H1 (cell line): ENCODE results near the gene CFAP20. TPM values are rescaled to one million over a fixed set of nuclear protein-coding genes. Genes with fewer than 3 reads are reported as not detected.

Experiments used
- CTCF ChIA-PET: fragments of 300-600 bp; sonication (Branson Sonifier 250); formaldehyde crosslinking; loops from one replicate; lab custom pipeline; 2021; ENCODE audit not compliant: partially characterized antibody; lab: Charles Lee
- POLR2A ChIA-PET: fragments of 300-600 bp; sonication (Branson Sonifier 250); formaldehyde crosslinking; loops from one replicate; lab custom pipeline; 2021; ENCODE audit warnings: inconsistent platforms; ENCODE audit not compliant: partially characterized antibody; lab: Charles Lee
- DNase-seq, 2 experiments: peaks; one replicate each; pipeline versions ENCODE4 v3.0.0 to v3.0.0-alpha.2; 2010 to 2022; ENCODE audit warnings: low spot score in 2 of 2, low read depth in 1 of 2, mixed read lengths in 1 of 2
- FAIRE-seq: peaks from 2 replicates; lab custom pipeline; 2011; peaks lifted over from hg19 to GRCh38; lab: Jason Lieb, UNC
- H2AFZ ChIP-seq: 2 replicates; pipeline ENCODE4 v1.8.1; 2012; ENCODE audit warnings: low read length, inconsistent platforms
- H2AK5ac ChIP-seq: 2 replicates; pipeline ENCODE4 v1.6.1; 2013; ENCODE audit warnings: low read depth, low read length
- H2BK120ac ChIP-seq: replicated peaks from 2 replicates; pipeline ENCODE3; 2013; ENCODE audit warnings: low read depth, low read length, inconsistent platforms
- H2BK12ac ChIP-seq: 2 replicates; pipeline ENCODE4 v1.6.1; 2013; ENCODE audit warnings: low read depth, low read length
- H2BK15ac ChIP-seq: 2 replicates; pipeline ENCODE4 v1.6.1; 2013; ENCODE audit warnings: low read length
- H2BK20ac ChIP-seq: 2 replicates; pipeline ENCODE4 v1.6.1; 2013; ENCODE audit warnings: low read length
- H2BK5ac ChIP-seq: 2 replicates; pipeline ENCODE4 v1.6.1; 2013; ENCODE audit warnings: low read depth, low read length
- H3K14ac ChIP-seq: 2 replicates; pipeline ENCODE4 v1.6.1; 2013; ENCODE audit warnings: inconsistent platforms; ENCODE audit not compliant: insufficient read length
- H3K18ac ChIP-seq: 2 replicates; pipeline ENCODE4 v1.6.1; 2013; ENCODE audit warnings: low read length; ENCODE audit errors: extremely low read depth
- H3K23ac ChIP-seq: 2 replicates; pipeline ENCODE4 v1.6.1; 2013; ENCODE audit warnings: inconsistent platforms; ENCODE audit not compliant: insufficient read length
- H3K23me2 ChIP-seq: 2 replicates; pipeline ENCODE4 v1.6.1; 2013; ENCODE audit warnings: low read depth, low read length
- H3K27ac ChIP-seq: 2 replicates; pipeline ENCODE4 v1.6.1; 2011; ENCODE audit warnings: low read depth, low read length, inconsistent platforms
- H3K27me3 ChIP-seq, 4 experiments: replicated peaks in 1 of 4; 1 replicate in 1 of 4; 2 replicates in 3 of 4; pipeline versions ENCODE4 v1.6.1 to v1.8.1; 2011 to 2013; ENCODE audit warnings: low read length in 3 of 4, mild to moderate bottlenecking in 3 of 4, inconsistent platforms in 2 of 4, mixed read lengths in 2 of 4, moderate library complexity in 1 of 4; ENCODE audit not compliant: control insufficient read depth in 3 of 4, insufficient read depth in 3 of 4; ENCODE audit errors: extremely low read depth in 1 of 4
- H3K36me3 ChIP-seq, 4 experiments: 2 replicates each; pipeline versions ENCODE4 v1.6.1 to v1.8.1; 2011 to 2013; ENCODE audit warnings: mild to moderate bottlenecking in 4 of 4, low read length in 3 of 4, moderate library complexity in 2 of 4, control low read depth in 1 of 4, inconsistent platforms in 1 of 4; ENCODE audit not compliant: insufficient read depth in 4 of 4, control insufficient read depth in 2 of 4
- H3K4ac ChIP-seq: replicated peaks from 2 replicates; pipeline ENCODE3; 2013; ENCODE audit warnings: low read length, low read depth, mixed read lengths, inconsistent platforms; ENCODE audit not compliant: insufficient read length
- H3K4me1 ChIP-seq, 4 experiments: replicated peaks in 1 of 4; 1 replicate in 1 of 4; 2 replicates in 3 of 4; pipeline versions ENCODE4 v1.6.1 to v1.8.1; 2011 to 2013; ENCODE audit warnings: low read length in 3 of 4, inconsistent platforms in 2 of 4, mixed read lengths in 1 of 4; ENCODE audit not compliant: insufficient read depth in 4 of 4, control insufficient read depth in 3 of 4
- H3K4me2 ChIP-seq, 2 experiments: 2 replicates each; pipeline versions ENCODE4 v1.6.1 to v1.8.1; 2011 to 2013; ENCODE audit warnings: low read depth in 2 of 2, low read length in 2 of 2, control low read depth in 1 of 2, inconsistent platforms in 1 of 2, mild to moderate bottlenecking in 1 of 2; ENCODE audit not compliant: insufficient read depth in 1 of 2
- H3K4me3 ChIP-seq, 4 experiments: fragments of 200-600, 300-600 bp in 1 of 4; sonication (generic), shearing (Covaris generic), sonication (Bioruptor Twin) in 1 of 4; 2 replicates each; pipeline versions ENCODE4 v1.5.1 to v1.8.1; 2011 to 2016; ENCODE audit warnings: low read length in 4 of 4, low read depth in 3 of 4, control low read depth in 2 of 4, inconsistent platforms in 2 of 4, mild to moderate bottlenecking in 2 of 4, mixed read lengths in 1 of 4, moderate library complexity in 1 of 4; ENCODE audit not compliant: insufficient read depth in 2 of 4; ENCODE audit errors: extremely low read depth in 1 of 4
- H3K56ac ChIP-seq: replicated peaks from 2 replicates; pipeline ENCODE3; 2013; ENCODE audit warnings: low read depth, mild to moderate bottlenecking, mixed read lengths, low read length, inconsistent platforms; ENCODE audit not compliant: insufficient read length
- H3K79me1 ChIP-seq: 2 replicates; pipeline ENCODE4 v1.6.1; 2013; ENCODE audit warnings: low read depth, low read length, control low read depth
- H3K79me2 ChIP-seq, 2 experiments: 2 replicates each; pipeline versions ENCODE4 v1.6.1 to v1.8.1; 2012 to 2013; ENCODE audit warnings: low read length in 2 of 2, mild to moderate bottlenecking in 2 of 2, inconsistent platforms in 1 of 2; ENCODE audit not compliant: insufficient read depth in 2 of 2, control insufficient read depth in 1 of 2
- H3K9ac ChIP-seq, 4 experiments: replicated peaks in 1 of 4; 1 replicate in 1 of 4; 2 replicates in 3 of 4; pipeline versions ENCODE4 v1.6.1 to v1.8.1; 2011 to 2013; ENCODE audit warnings: low read depth in 3 of 4, low read length in 3 of 4, control low read depth in 2 of 4, mild to moderate bottlenecking in 2 of 4, moderate library complexity in 2 of 4, inconsistent platforms in 1 of 4; ENCODE audit errors: extremely low read depth in 1 of 4
- H3K9me3 ChIP-seq, 2 experiments: 2 replicates each; pipeline versions ENCODE4 v1.6.1 to v1.8.1; 2012 to 2013; ENCODE audit warnings: mild to moderate bottlenecking in 2 of 2, moderate library complexity in 2 of 2, control low read depth in 1 of 2, inconsistent platforms in 1 of 2, low read depth in 1 of 2, low read length in 1 of 2, mixed read lengths in 1 of 2; ENCODE audit not compliant: insufficient read depth in 2 of 2
- H4K20me1 ChIP-seq, 2 experiments: replicated peaks in 1 of 2; 2 replicates each; pipeline versions ENCODE3 to v1.8.1; 2011 to 2013; ENCODE audit warnings: inconsistent platforms in 2 of 2, low read length in 2 of 2, mild to moderate bottlenecking in 1 of 2; ENCODE audit not compliant: insufficient read depth in 2 of 2, control insufficient read depth in 1 of 2
- H4K5ac ChIP-seq: 2 replicates; pipeline ENCODE4 v1.6.1; 2013; ENCODE audit warnings: low read length, low read depth, mixed read lengths, inconsistent platforms; ENCODE audit not compliant: insufficient read length
- H4K8ac ChIP-seq: 2 replicates; pipeline ENCODE4 v1.8.0; 2013; ENCODE audit warnings: mild to moderate bottlenecking, moderate library complexity, low read length, inconsistent platforms; ENCODE audit not compliant: insufficient read depth; ENCODE audit errors: extremely low read depth
- H4K91ac ChIP-seq: replicated peaks from 2 replicates; pipeline ENCODE3; 2013; ENCODE audit warnings: low read length, mixed read lengths, inconsistent platforms; ENCODE audit not compliant: insufficient read length
- ASH2L ChIP-seq: fragments of 200-600, 300-600 bp; sonication (generic); IDR thresholded peaks from one replicate; pipeline ENCODE4 v1.7.1; 2017; ENCODE audit warnings: low read length
- CBX5 ChIP-seq: fragments of 300-800, 300-1000 bp; sonication (generic); IDR thresholded peaks from 2 replicates; pipeline ENCODE4 v1.7.1; 2016; ENCODE audit warnings: antibody characterized with exemption, low read length, low read depth
- HDAC6 ChIP-seq: IDR thresholded peaks from one replicate; pipeline ENCODE4 v1.7.1; 2012; ENCODE audit warnings: low read depth, mild to moderate bottlenecking, inconsistent platforms, low read length, moderate library complexity
- NANOG ChIP-seq: IDR thresholded peaks from 2 replicates; pipeline ENCODE4 v1.6.1; 2011; ENCODE audit warnings: low read length, low read depth, mild to moderate bottlenecking, inconsistent platforms; ENCODE audit not compliant: insufficient read depth, poor library complexity, severe bottlenecking
- PHF8 ChIP-seq: fragments of 200-600 bp; sonication (generic); conservative IDR thresholded peaks from 2 replicates; pipeline ENCODE4 v1.7.1; 2012; ENCODE audit warnings: low read depth, mild to moderate bottlenecking, inconsistent platforms, low read length, moderate library complexity
- RAD21 ChIP-seq, 2 experiments: IDR thresholded peaks in 1 of 2; conservative IDR thresholded peaks in 1 of 2; 2 replicates each; pipeline ENCODE4 v1.6.1; 2011; ENCODE audit warnings: low read depth in 2 of 2, low read length in 2 of 2, improper control_type of control experiment in 1 of 2, inconsistent platforms in 1 of 2, mild to moderate bottlenecking in 1 of 2, moderate library complexity in 1 of 2
- SIN3A ChIP-seq, 2 experiments: IDR thresholded peaks in 1 of 2; conservative IDR thresholded peaks in 1 of 2; 2 replicates each; pipeline ENCODE4 v1.6.1; 2011 to 2012; ENCODE audit warnings: low read length in 2 of 2, improper control_type of control experiment in 1 of 2, low read depth in 1 of 2, mild to moderate bottlenecking in 1 of 2
- SUZ12 ChIP-seq: fragments of 200-600 bp; sonication (generic); IDR thresholded peaks from 2 replicates; pipeline ENCODE4 v1.6.1; 2012; ENCODE audit warnings: mild to moderate bottlenecking, inconsistent platforms, low read length, moderate library complexity, mixed read lengths
- YY1 ChIP-seq: IDR thresholded peaks from 2 replicates; pipeline ENCODE4 v1.6.1; 2011; ENCODE audit warnings: low read depth, mild to moderate bottlenecking, low read length
- WGBS, 2 experiments: shearing (Covaris generic) in 1 of 2; methylation state at CpG; one replicate each; pipeline versions ENCODE4 v1.1.6 to v1.1.7; 2013 to 2015; ENCODE audit warnings: low lambda C conversion rate in 2 of 2, mixed read lengths in 2 of 2, inconsistent platforms in 1 of 2, low coverage in 1 of 2, missing lambda C conversion rate in 1 of 2; ENCODE audit not compliant: insufficient replicate concordance in 2 of 2, insufficient coverage in 1 of 2, insufficient read length in 1 of 2; ENCODE audit errors: extremely low coverage in 1 of 2, missing lambda C conversion rate in 1 of 2; 5-methylcytosine and 5-hydroxymethylcytosine counted together
- polyA plus RNA-seq, 7 experiments: library from polyadenylated mRNA; depleted of rRNA in 3 of 7; stranded (reverse) in 5 of 7; unstranded in 2 of 7; fragments of >200 nt in 5 of 7; fragments of 200-250 nt in 2 of 7; gene quantifications; 1 replicate in 5 of 7; 2 replicates in 1 of 7; 4 replicates in 1 of 7; pipeline versions ENCODE4 v1.2.1 to v1.2.3, GENCODE V29; 2011 to 2013; ENCODE audit warnings: missing spikeins in 2 of 7, mixed read lengths in 2 of 7
- total RNA-seq: library from RNA; stranded (reverse); fragmentation: NEBNext Ultra II Directional; extraction: Animal tissue kit (Norgen Biotek cat#: 25700); gene quantifications from 2 replicates; pipeline ENCODE4 v1.2.1, GENCODE V29; 2021
- TF ChIP-seq, protein P1 (sequence below): IDR thresholded peaks from 2 replicates; pipeline ENCODE4 v1.6.1; 2011; ENCODE audit warnings: low read depth, mild to moderate bottlenecking, low read length; ENCODE audit not compliant: insufficient read depth
- TF ChIP-seq, protein P2 (sequence below): IDR thresholded peaks from 2 replicates; pipeline ENCODE4 v1.6.1; 2012; ENCODE audit warnings: inconsistent platforms

CFAP20 gene
- total and polyA plus RNA-seq, 2 of the 8 experiments (the other 6 are each of a cell fraction or from before 2014, with no cell fraction given): 45.6 to 65.4 TPM

DNA sequence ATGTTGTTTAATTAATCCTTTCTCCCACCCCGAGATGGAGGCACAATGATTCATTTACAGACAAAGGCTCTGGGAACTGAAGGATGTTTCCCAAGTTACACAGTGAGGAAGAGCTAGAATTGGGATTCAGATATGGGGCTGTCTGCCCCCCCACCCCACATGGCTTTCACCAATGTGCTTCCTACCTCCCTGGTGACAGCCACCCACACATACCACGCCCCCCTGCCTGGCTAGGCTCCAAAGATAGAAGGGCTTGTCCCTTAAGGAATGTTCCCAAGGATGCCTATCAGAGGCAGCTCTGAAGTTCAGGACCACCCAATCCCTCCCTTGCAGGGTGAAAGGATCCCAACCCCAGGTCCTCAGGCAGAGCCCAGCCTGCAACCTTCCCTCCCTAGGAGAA, 32.9 kb downstream of the CFAP20 start:
- no peaks in the 10 kb centered on the region for H3K23me2 ChIP-seq
- H3K4me3 ChIP-seq: no peak overlapping the region
- no peak overlapping the region for H3K56ac ChIP-seq
- H3K14ac ChIP-seq: no peak overlapping the region
- H2BK15ac ChIP-seq: no peak overlapping the region
- no peak overlapping the region for H2BK5ac ChIP-seq
- no peaks in the 10 kb centered on the region for H3K36me3 ChIP-seq
- no peak overlapping the region for H3K9ac ChIP-seq
- 84% methylated on average over 2 of the region's 2 CpGs; no CpG with 5 or more reads in 1 of the 2 experiments for WGBS, 2 experiments
- no peaks in the 10 kb centered on the region for H3K27me3 ChIP-seq
- H4K5ac ChIP-seq: no peak overlapping the region
- H3K79me1 ChIP-seq: no peaks in the 10 kb centered on the region
- peaks cover 0 to 6% (median under 1%) of the 10 kb centered on the region in 4 experiments; a peak in 5 of 7 replicates for H3K4me1 ChIP-seq
- H2AFZ ChIP-seq: no peak overlapping the region
- peak overlapping the region; percentile 39; the same call in 1 of the 2 replicates for H2BK12ac ChIP-seq
- DNase-seq: no peak
- no peaks in the 10 kb centered on the region for H4K20me1 ChIP-seq
- no peak overlapping the region; the same call in 1 of the 2 replicates for H4K8ac ChIP-seq
- H3K4ac ChIP-seq: no peak overlapping the region
- H3K4me2 ChIP-seq: no peak overlapping the region
- H2BK120ac ChIP-seq: no peak overlapping the region
- no peak overlapping the region for H2AK5ac ChIP-seq
- no peaks in the 10 kb centered on the region for H3K9me3 ChIP-seq
- FAIRE-seq: no peak
- no peak overlapping the region for H3K27ac ChIP-seq
- ChIA-PET CTCF (interaction anchor here (0.7 to 18.9 kb wide), 24 partner anchors 8 to 339 kb away, joined by 3 to 235 read pairs (median 7); no protein-coding TSS in a partner anchor), POLR2A (interaction anchor here (1.2 to 1.8 kb wide), 4 partner anchors 14 to 47 kb away, joined by 3 to 5 read pairs (median 4); partner anchors contain the start of gene CFAP20)
- peak overlapping the region; percentile 51; the same call in 1 of the 2 replicates for H3K18ac ChIP-seq
- H3K79me2 ChIP-seq: no peaks in the 10 kb centered on the region
- no peak overlapping the region for H2BK20ac ChIP-seq
- no peak overlapping the region for H3K23ac ChIP-seq
- peak overlapping the region; percentile 57 for H4K91ac ChIP-seq
- TF ChIP-seq HDAC6: no peak
- TF ChIP-seq CBX5: no peak
- no peak for TF ChIP-seq YY1
- TF ChIP-seq, protein P1, sequence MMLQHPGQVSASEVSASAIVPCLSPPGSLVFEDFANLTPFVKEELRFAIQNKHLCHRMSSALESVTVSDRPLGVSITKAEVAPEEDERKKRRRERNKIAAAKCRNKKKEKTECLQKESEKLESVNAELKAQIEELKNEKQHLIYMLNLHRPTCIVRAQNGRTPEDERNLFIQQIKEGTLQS: no peak
- TF ChIP-seq NANOG: no peak
- TF ChIP-seq, protein P2, sequence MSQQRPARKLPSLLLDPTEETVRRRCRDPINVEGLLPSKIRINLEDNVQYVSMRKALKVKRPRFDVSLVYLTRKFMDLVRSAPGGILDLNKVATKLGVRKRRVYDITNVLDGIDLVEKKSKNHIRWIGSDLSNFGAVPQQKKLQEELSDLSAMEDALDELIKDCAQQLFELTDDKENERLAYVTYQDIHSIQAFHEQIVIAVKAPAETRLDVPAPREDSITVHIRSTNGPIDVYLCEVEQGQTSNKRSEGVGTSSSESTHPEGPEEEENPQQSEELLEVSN: no peak
- TF ChIP-seq ASH2L: no peak
- no peak for TF ChIP-seq RAD21 (IDR thresholded peaks at IDR 0.05 in 1 of 2, conservative IDR thresholded peaks at IDR 0.05 in 1 of 2; ENCODE audit: low read depth in 2 of 2, low read length in 2 of 2)
- TF ChIP-seq SUZ12: no peak
- TF ChIP-seq SIN3A (conservative IDR thresholded peaks at IDR 0.05 in 1 of 2, IDR thresholded peaks at IDR 0.05 in 1 of 2; ENCODE audit: low read depth in 1 of 2, low read length in 2 of 2): no peak
- no peak for TF ChIP-seq PHF8
